Breast epithelium (tissue), 3 donors: ENCODE measurements around the gene MRPL19.

Experiments
- POLR2A ChIP-seq: fragments of 450-650 bp; IDR thresholded peaks from one replicate; pipeline ENCODE4 v1.6.1; 2016; ENCODE audit warnings: antibody characterized with exemption, mild to moderate bottlenecking, moderate library complexity
- TF ChIP-seq, protein P1 (sequence below), 3 donors: fragments of 450-650 bp; IDR thresholded peaks; one replicate each; pipeline ENCODE4 v1.5.1; 2016 to 2017; ENCODE audit warnings: antibody characterized with exemption in 3 of 3, mild to moderate bottlenecking in 3 of 3, moderate library complexity in 3 of 3

- TF ChIP-seq, protein P1, sequence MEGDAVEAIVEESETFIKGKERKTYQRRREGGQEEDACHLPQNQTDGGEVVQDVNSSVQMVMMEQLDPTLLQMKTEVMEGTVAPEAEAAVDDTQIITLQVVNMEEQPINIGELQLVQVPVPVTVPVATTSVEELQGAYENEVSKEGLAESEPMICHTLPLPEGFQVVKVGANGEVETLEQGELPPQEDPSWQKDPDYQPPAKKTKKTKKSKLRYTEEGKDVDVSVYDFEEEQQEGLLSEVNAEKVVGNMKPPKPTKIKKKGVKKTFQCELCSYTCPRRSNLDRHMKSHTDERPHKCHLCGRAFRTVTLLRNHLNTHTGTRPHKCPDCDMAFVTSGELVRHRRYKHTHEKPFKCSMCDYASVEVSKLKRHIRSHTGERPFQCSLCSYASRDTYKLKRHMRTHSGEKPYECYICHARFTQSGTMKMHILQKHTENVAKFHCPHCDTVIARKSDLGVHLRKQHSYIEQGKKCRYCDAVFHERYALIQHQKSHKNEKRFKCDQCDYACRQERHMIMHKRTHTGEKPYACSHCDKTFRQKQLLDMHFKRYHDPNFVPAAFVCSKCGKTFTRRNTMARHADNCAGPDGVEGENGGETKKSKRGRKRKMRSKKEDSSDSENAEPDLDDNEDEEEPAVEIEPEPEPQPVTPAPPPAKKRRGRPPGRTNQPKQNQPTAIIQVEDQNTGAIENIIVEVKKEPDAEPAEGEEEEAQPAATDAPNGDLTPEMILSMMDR (IDR thresholded peaks at IDR 0.05), result no peak
- TF ChIP-seq POLR2A, result no peak
Observed at GRCh38 chr2:75703589-75704287, 57.2 kb downstream of the MRPL19 start.
